Skeletal muscle cell (primary cell): Measurements from ENCODE around the gene SLC48A1.
"Not testable (repeated sequence)": the region's sequence is repeated elsewhere in the genome, so short reads cannot be mapped to it uniquely, and the experiment has no call there.

Experiments used
- DNase-seq: peaks from one replicate; pipeline ENCODE4 v3.0.0-alpha.2; 2010; ENCODE audit warnings: low read depth
- H3K4me3 ChIP-seq: 2 replicates; pipeline ENCODE4 v1.5.1; 2011; ENCODE audit warnings: low read depth, mild to moderate bottlenecking, control low read depth, low read length, moderate library complexity

SLC48A1 gene

GRCh38 chr12:47801170-47801903 lies 28.3 kb downstream of the SLC48A1 start:
- H3K4me3 ChIP-seq: no peak overlapping the region
- no peak for DNase-seq

GRCh38 chr12:47801904-47802246 lies 28.8 kb downstream of the SLC48A1 start:
- no peak for DNase-seq
- no peak overlapping the region for H3K4me3 ChIP-seq

GRCh38 chr12:47802312-47802711 lies 29.3 kb downstream of the SLC48A1 start:
- no peak for DNase-seq
- H3K4me3 ChIP-seq: no peak overlapping the region

- H3K4me3 ChIP-seq: no peak overlapping the region
- DNase-seq: no peak
Measured at GRCh38 chr12:47803191-47803875, 30.3 kb downstream of the SLC48A1 start.

- no peak for DNase-seq
- no peak overlapping the region for H3K4me3 ChIP-seq
Measured at GRCh38 chr12:47804171-47804570, 31.1 kb downstream of the SLC48A1 start.

- no peak overlapping the region for H3K4me3 ChIP-seq
Measured at GRCh38 chr12:47805417-47805816, 32.4 kb downstream of the SLC48A1 start.

GRCh38 chr12:47807338-47807737 lies 34.3 kb downstream of the SLC48A1 start:
- H3K4me3 ChIP-seq: no peak overlapping the region
- DNase-seq: no peak

More at GRCh38 chr12:47805417-47805816, 32.4 kb downstream of the SLC48A1 start:
- DNase-seq: no peak

GRCh38 chr12:47808050-47808449 lies 35.0 kb downstream of the SLC48A1 start:
- H3K4me3 ChIP-seq: no peak overlapping the region
- no peak for DNase-seq

GRCh38 chr12:47808574-47809365 lies 35.7 kb downstream of the SLC48A1 start:
- H3K4me3 ChIP-seq: no peak overlapping the region
- DNase-seq: no peak

GRCh38 chr12:47809518-47809917 lies 36.5 kb downstream of the SLC48A1 start:
- DNase-seq, H3K4me3 ChIP-seq: not testable (repeated sequence)

GRCh38 chr12:47811072-47811396 lies 38.0 kb downstream of the SLC48A1 start:
- DNase-seq: no peak
- no peak overlapping the region for H3K4me3 ChIP-seq

GRCh38 chr12:47811581-47812484 lies 38.8 kb downstream of the SLC48A1 start:
- DNase-seq: peak; percentile 61
- H3K4me3 ChIP-seq: no peak overlapping the region

GRCh38 chr12:47812797-47813510 lies 39.9 kb downstream of the SLC48A1 start:
- DNase-seq: peak; percentile 79
- peak overlapping the region; percentile 28 for H3K4me3 ChIP-seq

- DNase-seq: no peak
- H3K4me3 ChIP-seq: peak overlapping the region; percentile 28
Measured at GRCh38 chr12:47813511-47814196, 40.6 kb downstream of the SLC48A1 start.

GRCh38 chr12:47814539-47815170 lies 41.6 kb downstream of the SLC48A1 start:
- DNase-seq: no peak
- no peak overlapping the region for H3K4me3 ChIP-seq

GRCh38 chr12:47815447-47815846 lies 42.4 kb downstream of the SLC48A1 start:
- H3K4me3 ChIP-seq: not testable (repeated sequence)

GRCh38 chr12:47816403-47817271 lies 43.6 kb downstream of the SLC48A1 start:
- peak overlapping the region; percentile 79 for H3K4me3 ChIP-seq
- no peak for DNase-seq

More at GRCh38 chr12:47815447-47815846, 42.4 kb downstream of the SLC48A1 start:
- DNase-seq: not testable (repeated sequence)
